ENCODE results near the gene TOMM20. TPM values are rescaled to one million over a fixed set of nuclear protein-coding genes. Genes with fewer than 3 reads are reported as not detected.

TOMM20 gene
- total RNA-seq, 1 experiment from 2014 or later: 184 TPM

DNA sequence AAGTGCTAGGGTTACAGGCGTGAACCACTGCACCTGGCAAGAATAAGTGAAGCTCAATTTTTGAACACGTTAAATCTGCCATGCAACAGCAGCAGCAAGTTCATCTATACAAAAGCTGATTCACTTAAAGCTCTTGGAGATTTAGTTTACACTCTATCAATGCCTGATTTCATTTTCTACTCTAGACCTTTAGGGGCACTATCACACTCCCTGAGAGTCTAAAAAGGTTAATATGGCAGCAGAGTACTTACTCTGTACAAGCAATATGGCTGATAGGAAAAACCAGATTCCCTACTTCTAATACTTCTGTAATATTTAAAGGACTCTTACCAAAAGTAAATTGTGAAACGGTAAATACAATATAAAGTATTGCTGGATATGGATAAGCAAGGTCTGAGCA, 27.6 kb upstream of the TOMM20 start:
- Histone ChIP-seq H3K9me3 (ENCODE audit: control insufficient read depth in 1 of 2, insufficient read depth in 1 of 2, low read depth in 1 of 2, low read length in 2 of 2) (no peaks in the 10 kb centered on the region), H3K4me3 (replicated peaks in 1 of 2; ENCODE audit: low read depth in 1 of 2, low read length in 2 of 2) (no peak overlapping the region), H2AFZ (ENCODE audit: low read depth, low read length, poor library complexity, severe bottlenecking) (no peak overlapping the region), H3K9ac (ENCODE audit: low read length) (no peak overlapping the region), H3K4me2 (ENCODE audit: low read length) (no peak overlapping the region), H3K9me2 (ENCODE audit: insufficient read depth) (no peaks in the 10 kb centered on the region), H3K27me3 (ENCODE audit: insufficient read depth, low read length) (no peaks in the 10 kb centered on the region), H3K36me3 (ENCODE audit: control insufficient read depth in 1 of 2, insufficient read depth in 2 of 2, low read length in 2 of 2) (peaks cover 24 to 52% of the 10 kb centered on the region in 2 experiments), H3K79me2 (ENCODE audit: insufficient read depth, low read length) (peaks cover 56% of the 10 kb centered on the region), H3K27ac (ENCODE audit: low read depth, low read length) (no peak overlapping the region), H4K20me1 (ENCODE audit: insufficient read depth) (no peaks in the 10 kb centered on the region; the same call in 1 of the 2 replicates), H3K4me1 (ENCODE audit: control insufficient read depth in 1 of 2, insufficient read depth in 2 of 2, low read length in 2 of 2) (peaks cover 0 to 11% of the 10 kb centered on the region in 2 experiments; a peak in 2 of 4 replicates)
- no TSS peak for BruUV-seq (replicated peaks)
- intact Hi-C loops (cut with micrococcal nuclease): no loop called here
- no peak for TF ChIP-seq YY1 (IDR thresholded peaks at IDR 0.05; ENCODE audit: extremely low read depth, insufficient replicate concordance, low read depth, low read length)
- TF ChIP-seq, protein P1, sequence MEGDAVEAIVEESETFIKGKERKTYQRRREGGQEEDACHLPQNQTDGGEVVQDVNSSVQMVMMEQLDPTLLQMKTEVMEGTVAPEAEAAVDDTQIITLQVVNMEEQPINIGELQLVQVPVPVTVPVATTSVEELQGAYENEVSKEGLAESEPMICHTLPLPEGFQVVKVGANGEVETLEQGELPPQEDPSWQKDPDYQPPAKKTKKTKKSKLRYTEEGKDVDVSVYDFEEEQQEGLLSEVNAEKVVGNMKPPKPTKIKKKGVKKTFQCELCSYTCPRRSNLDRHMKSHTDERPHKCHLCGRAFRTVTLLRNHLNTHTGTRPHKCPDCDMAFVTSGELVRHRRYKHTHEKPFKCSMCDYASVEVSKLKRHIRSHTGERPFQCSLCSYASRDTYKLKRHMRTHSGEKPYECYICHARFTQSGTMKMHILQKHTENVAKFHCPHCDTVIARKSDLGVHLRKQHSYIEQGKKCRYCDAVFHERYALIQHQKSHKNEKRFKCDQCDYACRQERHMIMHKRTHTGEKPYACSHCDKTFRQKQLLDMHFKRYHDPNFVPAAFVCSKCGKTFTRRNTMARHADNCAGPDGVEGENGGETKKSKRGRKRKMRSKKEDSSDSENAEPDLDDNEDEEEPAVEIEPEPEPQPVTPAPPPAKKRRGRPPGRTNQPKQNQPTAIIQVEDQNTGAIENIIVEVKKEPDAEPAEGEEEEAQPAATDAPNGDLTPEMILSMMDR (IDR thresholded peaks at IDR 0.05 in 2 of 3, conservative IDR thresholded peaks at IDR 0.05 in 1 of 3; ENCODE audit: borderline replicate concordance in 1 of 3, insufficient read depth in 1 of 3, low read depth in 2 of 3, low read length in 2 of 3): 0 out of 6 replicates have a peak, but pooled peaks of 1 of the 3 experiments have one; percentile 9
- TF ChIP-seq RAD21 (IDR thresholded peaks at IDR 0.05; ENCODE audit: low read depth): peak; percentile 5; the same call in 1 of the 2 replicates
- TF ChIP-seq EZH2 (IDR thresholded peaks at IDR 0.05): no peak
- RAD21 ChIA-PET (ENCODE audit: low non-redundant PET in 1 of 2, low total read pairs in 2 of 2, uncharacterized antibody in 2 of 2, unreplicated experiment in 2 of 2): no interaction called here
- DNase-seq (ENCODE audit: low read depth, low spot score) (no peak), ATAC-seq (0 out of 2 replicates have a peak, but pooled peaks have one; percentile 21)
- CTCF ChIA-PET: interaction anchor here (1.0 to 1.9 kb wide), 5 partner anchors 12 to 260 kb away, joined by 3 to 5 read pairs (median 4); partner anchors contain the start of gene TOMM20
- POLR2A ChIA-PET: no interaction called here

GRCh38 chr1:235152235-235152634, 23.6 kb upstream of the TOMM20 start:
- Histone ChIP-seq H3K4me1 (ENCODE audit: control insufficient read depth in 1 of 2, insufficient read depth in 2 of 2, low read length in 2 of 2) (peaks cover 0 to 4% of the 10 kb centered on the region in 2 experiments; a peak in 1 of 4 replicates), H3K27me3 (ENCODE audit: insufficient read depth, low read length) (no peaks in the 10 kb centered on the region), H4K20me1 (ENCODE audit: insufficient read depth) (no peaks in the 10 kb centered on the region; the same call in 1 of the 2 replicates), H3K9me3 (ENCODE audit: control insufficient read depth in 1 of 2, insufficient read depth in 1 of 2, low read depth in 1 of 2, low read length in 2 of 2) (no peaks in the 10 kb centered on the region), H3K9ac (ENCODE audit: low read length) (no peak overlapping the region), H3K4me3 (replicated peaks in 1 of 2; ENCODE audit: low read depth in 1 of 2, low read length in 2 of 2) (no peak overlapping the region), H3K27ac (ENCODE audit: low read depth, low read length) (no peak overlapping the region), H3K9me2 (ENCODE audit: insufficient read depth) (no peaks in the 10 kb centered on the region), H3K4me2 (ENCODE audit: low read length) (no peak overlapping the region), H3K79me2 (ENCODE audit: insufficient read depth, low read length) (peaks cover 29% of the 10 kb centered on the region), H2AFZ (ENCODE audit: low read depth, low read length, poor library complexity, severe bottlenecking) (no peak overlapping the region), H3K36me3 (ENCODE audit: control insufficient read depth in 1 of 2, insufficient read depth in 2 of 2, low read length in 2 of 2) (peaks cover 31 to 56% of the 10 kb centered on the region in 2 experiments)
- TF ChIP-seq EZH2 (IDR thresholded peaks at IDR 0.05): no peak
- TF ChIP-seq ELF1 (IDR thresholded peaks at IDR 0.05; ENCODE audit: borderline replicate concordance, low read depth): no peak
- TF ChIP-seq JUND (IDR thresholded peaks at IDR 0.05): no peak
- no peak for TF ChIP-seq REST (IDR thresholded peaks at IDR 0.05; ENCODE audit: low read depth)
- TF ChIP-seq ZFX (IDR thresholded peaks at IDR 0.05): no peak
- TF ChIP-seq, protein P1 (IDR thresholded peaks at IDR 0.05 in 2 of 3, conservative IDR thresholded peaks at IDR 0.05 in 1 of 3; ENCODE audit: borderline replicate concordance in 1 of 3, insufficient read depth in 1 of 3, low read depth in 2 of 3, low read length in 2 of 3): no peak
- no TSS peak for BruUV-seq (replicated peaks)
- RAD21 ChIA-PET (ENCODE audit: low non-redundant PET in 1 of 2, low total read pairs in 2 of 2, uncharacterized antibody in 2 of 2, unreplicated experiment in 2 of 2): no interaction called here
- ATAC-seq: no peak
- DNase-seq (ENCODE audit: low read depth, low spot score): no peak
- CTCF ChIA-PET: no interaction called here
- intact Hi-C loops (cut with micrococcal nuclease): no loop called here
- POLR2A ChIA-PET: no interaction called here
